ENCODE data around the gene C1GALT1. TPM values are rescaled to one million over a fixed set of nuclear protein-coding genes. Genes with fewer than 3 reads are reported as not detected.

C1GALT1 gene
- total RNA-seq, 1 experiment from 2014 or later = 54.5 TPM

DNA sequence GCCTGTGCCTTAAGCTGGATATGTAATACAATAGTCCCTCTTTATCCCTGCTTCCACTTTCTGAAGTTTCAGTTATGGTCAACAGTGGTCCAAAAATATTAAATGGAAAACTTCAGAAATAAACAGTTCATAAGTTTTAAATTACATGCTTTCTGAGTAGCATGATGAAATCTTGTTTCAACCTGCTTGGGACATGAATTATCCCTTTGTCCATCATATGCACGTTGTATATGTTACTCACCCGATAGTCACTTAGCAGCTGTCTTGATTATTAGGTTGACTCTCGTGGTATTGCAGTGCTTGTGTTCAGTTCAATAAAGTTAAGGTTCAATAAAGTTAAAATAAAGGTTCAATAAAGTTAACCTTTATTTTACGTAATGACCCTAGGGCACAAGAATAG, 25.5 kb downstream of the C1GALT1 start:
- ATAC-seq (no peak), DNase-seq (ENCODE audit: low read depth, low spot score) (no peak)
- peaks cover 15% of the 10 kb centered on the region; the same call in 1 of the 2 replicates for H3K9me3 ChIP-seq (ENCODE audit: control insufficient read depth, insufficient read depth, low read depth, low read length)
- no peak overlapping the region for H3K4me3 ChIP-seq (ENCODE audit: low read depth in 2 of 2, low read length in 2 of 2)
- CTCF ChIA-PET = no interaction called here
- H3K36me3 ChIP-seq (ENCODE audit: control insufficient read depth, insufficient read depth, low read length) = no peaks in the 10 kb centered on the region
- no TSS peak for BruUV-seq (replicated peaks)
- in situ Hi-C loops (cut with HindIII; ENCODE audit: low pct_unique_long_range_greater_than_20kb, low sequenced_read_pairs) (no loop called here), intact Hi-C loops (cut with micrococcal nuclease; ENCODE audit: unreplicated experiment) (no loop called here)
- H3K27me3 ChIP-seq (ENCODE audit: control insufficient read depth, insufficient read depth, low read length) = no peaks in the 10 kb centered on the region
- POLR2A ChIA-PET = no interaction called here
- H3K27ac ChIP-seq (ENCODE audit: low read length) = no peak overlapping the region
- no peaks in the 10 kb centered on the region for H3K4me1 ChIP-seq (ENCODE audit: control insufficient read depth, insufficient read depth, low read length)
- TF ChIP-seq TCF7L2 (IDR thresholded peaks at IDR 0.05; ENCODE audit: low read depth, low read length) (no peak), POLR2AphosphoS5 (IDR thresholded peaks at IDR 0.05; ENCODE audit: low read depth, low read length) (no peak), SIN3A (IDR thresholded peaks at IDR 0.05; ENCODE audit: borderline replicate concordance, insufficient read depth, low read depth, low read length) (no peak)
- TF ChIP-seq, protein P1, sequence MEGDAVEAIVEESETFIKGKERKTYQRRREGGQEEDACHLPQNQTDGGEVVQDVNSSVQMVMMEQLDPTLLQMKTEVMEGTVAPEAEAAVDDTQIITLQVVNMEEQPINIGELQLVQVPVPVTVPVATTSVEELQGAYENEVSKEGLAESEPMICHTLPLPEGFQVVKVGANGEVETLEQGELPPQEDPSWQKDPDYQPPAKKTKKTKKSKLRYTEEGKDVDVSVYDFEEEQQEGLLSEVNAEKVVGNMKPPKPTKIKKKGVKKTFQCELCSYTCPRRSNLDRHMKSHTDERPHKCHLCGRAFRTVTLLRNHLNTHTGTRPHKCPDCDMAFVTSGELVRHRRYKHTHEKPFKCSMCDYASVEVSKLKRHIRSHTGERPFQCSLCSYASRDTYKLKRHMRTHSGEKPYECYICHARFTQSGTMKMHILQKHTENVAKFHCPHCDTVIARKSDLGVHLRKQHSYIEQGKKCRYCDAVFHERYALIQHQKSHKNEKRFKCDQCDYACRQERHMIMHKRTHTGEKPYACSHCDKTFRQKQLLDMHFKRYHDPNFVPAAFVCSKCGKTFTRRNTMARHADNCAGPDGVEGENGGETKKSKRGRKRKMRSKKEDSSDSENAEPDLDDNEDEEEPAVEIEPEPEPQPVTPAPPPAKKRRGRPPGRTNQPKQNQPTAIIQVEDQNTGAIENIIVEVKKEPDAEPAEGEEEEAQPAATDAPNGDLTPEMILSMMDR (IDR thresholded peaks at IDR 0.05) = no peak
- TF ChIP-seq, protein P2, sequence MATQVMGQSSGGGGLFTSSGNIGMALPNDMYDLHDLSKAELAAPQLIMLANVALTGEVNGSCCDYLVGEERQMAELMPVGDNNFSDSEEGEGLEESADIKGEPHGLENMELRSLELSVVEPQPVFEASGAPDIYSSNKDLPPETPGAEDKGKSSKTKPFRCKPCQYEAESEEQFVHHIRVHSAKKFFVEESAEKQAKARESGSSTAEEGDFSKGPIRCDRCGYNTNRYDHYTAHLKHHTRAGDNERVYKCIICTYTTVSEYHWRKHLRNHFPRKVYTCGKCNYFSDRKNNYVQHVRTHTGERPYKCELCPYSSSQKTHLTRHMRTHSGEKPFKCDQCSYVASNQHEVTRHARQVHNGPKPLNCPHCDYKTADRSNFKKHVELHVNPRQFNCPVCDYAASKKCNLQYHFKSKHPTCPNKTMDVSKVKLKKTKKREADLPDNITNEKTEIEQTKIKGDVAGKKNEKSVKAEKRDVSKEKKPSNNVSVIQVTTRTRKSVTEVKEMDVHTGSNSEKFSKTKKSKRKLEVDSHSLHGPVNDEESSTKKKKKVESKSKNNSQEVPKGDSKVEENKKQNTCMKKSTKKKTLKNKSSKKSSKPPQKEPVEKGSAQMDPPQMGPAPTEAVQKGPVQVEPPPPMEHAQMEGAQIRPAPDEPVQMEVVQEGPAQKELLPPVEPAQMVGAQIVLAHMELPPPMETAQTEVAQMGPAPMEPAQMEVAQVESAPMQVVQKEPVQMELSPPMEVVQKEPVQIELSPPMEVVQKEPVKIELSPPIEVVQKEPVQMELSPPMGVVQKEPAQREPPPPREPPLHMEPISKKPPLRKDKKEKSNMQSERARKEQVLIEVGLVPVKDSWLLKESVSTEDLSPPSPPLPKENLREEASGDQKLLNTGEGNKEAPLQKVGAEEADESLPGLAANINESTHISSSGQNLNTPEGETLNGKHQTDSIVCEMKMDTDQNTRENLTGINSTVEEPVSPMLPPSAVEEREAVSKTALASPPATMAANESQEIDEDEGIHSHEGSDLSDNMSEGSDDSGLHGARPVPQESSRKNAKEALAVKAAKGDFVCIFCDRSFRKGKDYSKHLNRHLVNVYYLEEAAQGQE (IDR thresholded peaks at IDR 0.05; ENCODE audit: insufficient read depth in 1 of 2, low read depth in 2 of 2, low read length in 1 of 2) = no peak

DNA sequence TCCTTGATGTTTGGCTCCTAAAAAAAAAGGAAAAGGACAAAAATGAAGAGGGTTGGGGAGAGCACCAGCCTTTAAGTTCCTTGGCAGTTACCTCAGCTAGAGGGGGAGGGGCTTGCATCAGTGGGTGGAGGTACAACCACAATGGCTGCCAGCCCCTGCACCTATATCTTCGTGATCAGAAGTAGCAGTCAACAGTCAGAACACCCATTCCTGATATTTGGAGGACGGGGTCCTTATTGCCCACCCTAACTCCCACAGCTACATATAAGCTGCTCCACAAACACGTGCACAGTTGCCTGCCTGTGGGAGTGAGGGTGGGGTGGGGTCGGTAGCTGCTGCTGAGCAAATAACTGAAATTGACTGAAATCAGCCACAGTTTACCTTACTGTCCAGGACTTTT, 26.2 kb downstream of the C1GALT1 start:
- in situ Hi-C loops (cut with HindIII; ENCODE audit: low pct_unique_long_range_greater_than_20kb, low sequenced_read_pairs) (no loop called here), intact Hi-C loops (cut with micrococcal nuclease; ENCODE audit: unreplicated experiment) (no loop called here)
- DNase-seq (ENCODE audit: low read depth, low spot score) = no peak
- H3K4me1 ChIP-seq (ENCODE audit: control insufficient read depth, insufficient read depth, low read length) = no peaks in the 10 kb centered on the region
- CTCF ChIA-PET = interaction anchor here (0.7 kb wide), 1 partner anchor 105 kb away, joined by 3 read pairs; no protein-coding TSS in a partner anchor
- TF ChIP-seq, protein P1 (IDR thresholded peaks at IDR 0.05) = no peak
- TF ChIP-seq SIN3A (IDR thresholded peaks at IDR 0.05; ENCODE audit: borderline replicate concordance, insufficient read depth, low read depth, low read length) = no peak
- no peak for TF ChIP-seq TCF7L2 (IDR thresholded peaks at IDR 0.05; ENCODE audit: low read depth, low read length)
- TF ChIP-seq POLR2AphosphoS5 (IDR thresholded peaks at IDR 0.05; ENCODE audit: low read depth, low read length) = no peak
- TF ChIP-seq, protein P2 (IDR thresholded peaks at IDR 0.05; ENCODE audit: insufficient read depth in 1 of 2, low read depth in 2 of 2, low read length in 1 of 2) = no peak
- ATAC-seq = no peak
- H3K9me3 ChIP-seq (ENCODE audit: control insufficient read depth, insufficient read depth, low read depth, low read length) = peaks cover 15% of the 10 kb centered on the region; the same call in 1 of the 2 replicates
- no TSS peak for BruUV-seq (replicated peaks)
- H3K4me3 ChIP-seq (ENCODE audit: low read depth in 2 of 2, low read length in 2 of 2) = no peak overlapping the region
- POLR2A ChIA-PET = no interaction called here
- H3K36me3 ChIP-seq (ENCODE audit: control insufficient read depth, insufficient read depth, low read length) = no peaks in the 10 kb centered on the region
- no peak overlapping the region for H3K27ac ChIP-seq (ENCODE audit: low read length)
- H3K27me3 ChIP-seq (ENCODE audit: control insufficient read depth, insufficient read depth, low read length) = no peaks in the 10 kb centered on the region
